HG03439 (cell line): ENCODE data around the gene ADRA2A.

Experiments used
- ATAC-seq: cut with Tn5 transposase; IDR thresholded peaks from one replicate; pipeline ENCODE4 v1.9.1; 2021; ENCODE audit warnings: mild to moderate bottlenecking, moderate library complexity; ENCODE audit not compliant: unreplicated experiment

Gene ADRA2A

DNA sequence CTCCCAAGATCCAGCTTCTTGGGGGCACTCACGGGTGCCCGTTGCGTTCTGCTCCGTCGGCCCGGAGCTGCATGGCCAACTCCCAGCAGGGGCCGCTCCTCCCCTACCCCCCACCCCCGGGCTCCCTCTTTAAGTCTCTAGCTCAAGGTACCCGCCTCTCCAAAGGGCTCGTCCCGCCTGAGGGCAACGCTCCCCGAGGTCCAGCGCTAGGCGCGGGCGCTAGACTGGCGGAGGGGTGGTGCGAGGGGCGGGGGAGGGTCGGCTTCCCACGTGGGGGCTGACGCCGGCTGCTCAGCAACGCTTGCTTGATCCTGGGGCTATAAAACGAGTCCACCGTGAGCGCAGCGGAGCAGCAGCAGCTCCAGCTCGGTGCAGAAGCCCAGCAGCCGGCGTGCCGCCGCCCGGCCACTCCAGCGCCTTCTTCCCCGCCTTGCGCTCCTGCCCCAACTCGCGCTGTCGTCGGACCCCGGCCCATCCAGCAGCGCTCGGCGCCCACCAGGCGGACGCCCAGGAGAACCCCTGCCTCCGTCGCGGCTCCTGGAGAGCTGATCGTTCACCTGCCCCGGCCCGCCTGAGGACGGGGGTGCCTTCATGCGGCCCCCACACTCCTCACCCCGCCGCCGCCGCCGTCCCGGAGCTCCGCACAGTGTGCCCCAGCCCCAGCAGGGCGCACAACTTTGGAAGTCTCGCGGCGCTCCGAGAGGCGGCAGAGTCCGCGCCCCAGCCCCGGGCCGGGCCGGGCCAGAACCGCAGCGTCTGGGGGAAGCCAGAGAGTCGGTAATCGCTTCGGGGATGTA lies at the start of gene ADRA2A:
TSS of gene ADRA2A (plus strand) at position 348 of the 797 bp plus-strand sequence. CDS start 968 bp downstream, outside the sequence.
- no peak for ATAC-seq

DNA sequence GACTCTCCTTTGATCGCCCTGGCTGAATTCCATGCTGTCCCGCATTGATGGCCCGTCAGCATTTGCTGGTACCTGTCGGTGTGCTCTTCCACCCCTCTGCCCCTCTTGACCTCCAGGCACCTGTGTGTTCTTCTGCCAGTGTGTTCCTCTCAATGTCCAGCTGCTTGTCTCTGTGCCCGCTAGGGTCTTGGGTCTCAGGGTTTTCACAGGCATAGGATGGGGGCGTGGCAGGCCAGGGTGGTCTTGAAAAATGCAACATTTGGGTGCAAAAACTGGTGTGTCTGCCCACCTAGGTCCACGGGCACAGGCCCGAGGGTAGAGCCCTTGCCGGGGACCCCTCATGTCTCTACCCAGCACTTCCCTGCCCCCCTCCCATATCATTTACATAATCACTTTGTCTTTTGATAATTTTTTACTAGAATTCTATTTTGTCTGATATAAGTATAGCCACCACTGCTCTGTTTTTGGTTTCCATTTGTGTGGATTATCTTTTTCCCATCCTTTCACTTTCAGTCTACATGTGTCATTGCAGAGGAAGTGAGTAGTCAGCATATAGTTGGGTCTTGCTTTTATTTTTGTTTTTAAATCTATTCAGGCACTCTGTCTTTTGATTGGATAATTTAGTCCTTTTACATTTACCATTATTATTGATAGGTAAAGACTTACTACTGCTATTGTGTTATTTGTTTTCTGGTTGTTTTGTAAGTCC lies 46.6 kb upstream of the ADRA2A start:
- ATAC-seq, result no peak

DNA sequence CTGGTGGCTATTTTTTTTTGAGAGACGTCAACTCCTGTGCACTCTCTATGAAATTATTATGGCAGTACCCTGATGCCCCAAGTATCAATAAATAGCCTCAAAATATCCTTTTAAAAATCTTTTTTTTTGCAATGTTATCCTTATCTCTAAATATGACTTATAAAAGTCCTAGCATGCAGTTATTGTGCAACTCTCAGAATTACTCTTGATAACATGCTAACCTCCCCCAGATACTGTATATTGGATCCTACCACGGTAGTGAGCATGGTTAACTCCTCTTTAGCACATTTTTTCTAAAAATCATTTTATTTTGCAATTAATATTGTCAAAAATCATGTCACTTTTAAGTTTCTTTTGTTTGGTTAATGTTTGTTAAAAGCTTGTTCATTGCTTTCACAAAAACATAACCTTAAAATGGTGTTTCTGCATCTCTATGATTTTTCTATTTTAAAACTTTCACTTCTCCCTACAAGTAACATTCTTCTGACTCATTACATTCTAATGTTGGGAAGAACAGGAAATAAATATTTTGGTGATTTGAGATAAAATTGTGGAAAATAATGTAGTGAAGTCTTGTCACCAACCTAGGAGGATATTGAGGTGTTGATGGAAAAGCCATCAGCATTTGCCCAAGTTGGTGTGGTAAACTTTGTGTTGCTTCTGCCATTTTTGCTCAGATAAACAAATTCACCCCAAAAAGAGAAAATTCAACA lies 42.1 kb upstream of the ADRA2A start:
- ATAC-seq, result no peak

GRCh38 chr10:111035542-111035941 lies 41.3 kb upstream of the ADRA2A start:
- no peak for ATAC-seq

GRCh38 chr10:111037858-111038257 lies 39.0 kb upstream of the ADRA2A start:
- no peak for ATAC-seq

DNA sequence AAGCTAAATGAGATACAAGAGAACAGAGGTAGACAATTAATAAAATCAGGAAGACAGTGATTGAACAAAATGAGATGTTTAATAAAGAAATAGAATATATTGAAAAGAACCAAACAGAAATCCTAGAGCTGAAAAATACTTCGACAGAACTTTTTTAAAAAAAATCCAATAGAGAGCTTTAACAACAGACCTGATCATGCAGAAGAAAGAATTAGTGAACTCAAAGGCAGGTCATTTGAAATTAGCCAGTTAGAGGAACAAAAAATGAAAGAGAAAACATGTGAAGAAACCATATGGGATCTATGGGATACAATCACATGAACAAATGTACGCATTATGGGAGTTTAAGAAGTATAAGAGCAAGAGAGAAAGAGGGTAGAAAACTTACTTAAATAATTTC lies 37.3 kb upstream of the ADRA2A start:
- ATAC-seq, result no peak

DNA sequence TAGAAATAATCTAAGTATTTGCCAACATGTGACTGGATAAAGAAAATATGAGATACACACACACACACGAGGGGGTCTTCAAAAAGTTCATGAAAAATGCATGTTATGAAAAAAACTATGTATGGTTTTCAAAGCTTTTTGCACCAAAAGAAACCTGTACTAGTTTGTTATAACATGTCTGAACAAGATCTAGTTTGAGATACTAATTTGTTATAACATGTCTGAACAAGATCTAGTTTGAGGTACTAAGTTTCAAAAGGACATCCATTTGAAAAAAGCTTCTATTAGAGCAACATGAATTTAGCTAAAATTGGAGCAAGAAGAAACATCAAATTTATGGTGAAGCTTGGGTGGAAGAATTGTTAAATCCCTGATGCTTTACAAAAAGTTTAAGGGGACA lies 19.8 kb upstream of the ADRA2A start:
- no peak for ATAC-seq

DNA sequence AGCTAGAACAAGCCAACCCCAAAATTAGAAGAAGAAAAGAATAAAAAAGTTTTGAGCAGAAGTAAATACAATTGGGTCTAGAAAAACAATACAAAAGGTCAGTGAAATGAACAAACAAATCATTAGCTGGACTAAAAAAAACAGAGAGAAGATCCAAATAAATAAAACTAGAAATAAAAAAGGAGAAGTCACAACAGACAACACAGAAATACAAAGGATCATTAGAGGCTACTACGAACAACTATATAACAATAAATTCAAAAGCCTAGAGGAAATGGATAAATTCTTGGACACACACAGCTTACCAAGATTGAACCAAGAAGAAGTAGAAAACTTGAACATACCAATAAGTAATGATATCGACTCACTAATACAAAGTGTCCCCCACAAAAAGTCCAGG lies 13.4 kb upstream of the ADRA2A start:
- no peak for ATAC-seq

DNA sequence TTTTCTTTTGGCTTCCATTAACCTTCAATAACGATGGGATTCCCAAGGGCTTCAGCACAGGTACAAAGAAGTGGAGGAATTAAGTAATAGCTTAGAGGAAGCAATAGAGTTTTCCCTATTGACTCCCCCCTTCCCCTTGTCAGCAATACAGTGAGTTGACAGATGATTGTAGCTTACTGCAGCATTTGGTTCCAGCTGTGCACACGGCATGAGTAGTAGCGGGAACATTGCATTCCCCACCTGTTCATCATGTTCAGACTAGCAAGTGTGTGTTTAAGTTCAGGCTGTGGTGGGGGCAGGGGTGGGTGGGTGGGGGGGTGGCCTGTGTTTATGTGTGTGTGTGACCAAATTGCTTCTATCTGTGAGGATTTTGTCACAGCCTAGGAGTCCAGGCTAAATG lies 4.6 kb upstream of the ADRA2A start:
- no peak for ATAC-seq

GRCh38 chr10:111075577-111076185 lies 1.1 kb upstream of the ADRA2A start:
- ATAC-seq, result no peak

- ATAC-seq, result peak; percentile 74
Measured at GRCh38 chr10:111076191-111076681, 593 bp upstream of the ADRA2A start.

DNA sequence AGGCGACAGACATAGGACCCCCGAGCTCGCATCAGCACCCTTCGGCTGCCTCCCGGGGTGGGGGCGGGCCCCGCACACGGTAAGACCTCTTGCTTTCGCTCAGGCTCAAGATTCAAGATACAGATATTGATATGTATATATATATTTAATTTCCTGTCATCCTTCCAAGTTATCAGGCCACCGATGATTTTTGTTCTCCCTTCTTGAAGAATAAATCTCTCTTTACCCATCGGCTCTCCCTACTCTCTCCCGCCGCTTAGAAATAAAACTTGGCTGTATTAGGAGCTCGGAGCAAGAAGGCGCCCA lies 603 bp downstream of the ADRA2A start:
- ATAC-seq, result no peak

GRCh38 chr10:111077785-111078504 lies 1.1 kb downstream of the ADRA2A start:
- ATAC-seq, result no peak

DNA sequence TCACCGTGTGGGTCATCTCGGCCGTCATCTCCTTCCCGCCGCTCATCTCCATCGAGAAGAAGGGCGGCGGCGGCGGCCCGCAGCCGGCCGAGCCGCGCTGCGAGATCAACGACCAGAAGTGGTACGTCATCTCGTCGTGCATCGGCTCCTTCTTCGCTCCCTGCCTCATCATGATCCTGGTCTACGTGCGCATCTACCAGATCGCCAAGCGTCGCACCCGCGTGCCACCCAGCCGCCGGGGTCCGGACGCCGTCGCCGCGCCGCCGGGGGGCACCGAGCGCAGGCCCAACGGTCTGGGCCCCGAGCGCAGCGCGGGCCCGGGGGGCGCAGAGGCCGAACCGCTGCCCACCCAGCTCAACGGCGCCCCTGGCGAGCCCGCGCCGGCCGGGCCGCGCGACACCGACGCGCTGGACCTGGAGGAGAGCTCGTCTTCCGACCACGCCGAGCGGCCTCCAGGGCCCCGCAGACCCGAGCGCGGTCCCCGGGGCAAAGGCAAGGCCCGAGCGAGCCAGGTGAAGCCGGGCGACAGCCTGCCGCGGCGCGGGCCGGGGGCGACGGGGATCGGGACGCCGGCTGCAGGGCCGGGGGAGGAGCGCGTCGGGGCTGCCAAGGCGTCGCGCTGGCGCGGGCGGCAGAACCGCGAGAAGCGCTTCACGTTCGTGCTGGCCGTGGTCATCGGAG lies 1.8 kb downstream of the ADRA2A start:
- ATAC-seq, result no peak

DNA sequence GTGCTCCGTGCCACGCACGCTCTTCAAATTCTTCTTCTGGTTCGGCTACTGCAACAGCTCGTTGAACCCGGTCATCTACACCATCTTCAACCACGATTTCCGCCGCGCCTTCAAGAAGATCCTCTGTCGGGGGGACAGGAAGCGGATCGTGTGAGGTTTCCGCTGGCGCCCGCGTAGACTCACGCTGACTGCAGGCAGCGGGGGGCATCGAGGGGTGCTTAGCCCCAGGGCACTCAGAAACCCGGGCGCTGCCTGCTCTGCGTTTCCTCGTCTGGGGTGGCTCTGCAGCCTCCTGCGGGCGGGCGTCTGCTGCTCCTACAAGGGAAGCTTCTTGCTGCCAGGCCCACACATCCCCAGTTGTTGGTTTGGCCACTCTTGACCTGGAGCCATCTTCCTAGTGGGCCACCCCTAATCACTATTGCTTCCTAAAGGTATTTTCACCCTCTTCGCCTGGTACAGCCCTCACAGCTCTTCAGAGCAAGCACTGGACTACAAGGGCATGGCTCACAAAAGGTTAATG lies 2.5 kb downstream of the ADRA2A start:
- ATAC-seq, result no peak

- no peak for ATAC-seq
Measured at GRCh38 chr10:111079781-111080180, 3.0 kb downstream of the ADRA2A start.

DNA sequence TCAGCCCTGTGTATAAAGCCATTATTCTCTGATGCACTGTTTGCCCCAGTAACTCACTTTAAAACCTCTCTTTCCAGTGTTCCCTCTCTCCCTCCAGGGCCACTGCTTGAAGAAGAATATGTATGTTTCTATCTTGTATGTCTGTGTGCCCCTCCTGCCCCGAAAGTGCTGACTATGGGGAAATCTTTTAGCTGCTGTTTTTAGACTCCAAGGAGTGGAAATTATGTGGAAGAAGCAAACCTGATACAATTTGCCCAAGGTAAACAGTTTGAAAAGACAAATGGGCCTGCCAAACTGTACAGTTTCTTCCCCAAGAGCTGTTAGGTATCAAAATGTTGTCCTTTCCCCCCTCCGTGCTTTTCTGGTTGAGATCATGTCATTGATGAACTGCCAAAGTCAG lies 3.4 kb downstream of the ADRA2A start:
- no peak for ATAC-seq

DNA sequence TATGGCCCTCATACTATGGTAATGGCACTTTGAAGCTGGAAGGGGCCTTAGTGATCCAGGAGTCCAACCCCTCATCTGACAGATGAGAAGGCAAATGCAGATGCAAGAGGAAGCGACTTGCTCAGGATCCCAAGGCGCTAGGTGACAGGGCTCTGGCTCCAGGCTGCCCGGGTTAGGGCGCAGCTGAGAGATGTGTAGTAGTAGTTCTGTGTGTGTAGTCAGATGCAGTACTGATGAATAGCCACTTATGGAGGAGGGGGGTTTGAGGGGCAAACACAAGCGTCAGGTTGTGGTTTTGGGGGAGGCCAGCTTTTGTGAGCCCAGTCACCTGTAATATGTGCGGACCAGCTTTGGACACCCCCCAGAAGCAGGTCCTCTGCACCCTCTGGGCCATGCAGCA lies 4.8 kb downstream of the ADRA2A start:
- no peak for ATAC-seq

- ATAC-seq, result no peak
Measured at GRCh38 chr10:111082102-111082975, 5.5 kb downstream of the ADRA2A start.
